ENCODE measurements around the gene PIGC.

- TF ChIP-seq CTCF (IDR thresholded peaks at IDR 0.05) = no peak
- no peak for TF ChIP-seq POLR2A (IDR thresholded peaks at IDR 0.05)
Observed at GRCh38 chr1:172397633-172398032, 46.2 kb downstream of the PIGC start.

Data from adrenal gland (tissue), 5 donors.